B cell (primary cell): Measurements from ENCODE around the gene SMARCAD1.
"Not testable (repeated sequence)": the region's sequence is repeated elsewhere in the genome, so short reads cannot be mapped to it uniquely, and the experiment has no call there.

Experiments
- CTCF ChIP-seq: fragments of 200-600 bp; IDR thresholded peaks from one replicate; pipeline ENCODE4 v1.8.0; 2022; ENCODE audit warnings: antibody characterized with exemption, mild to moderate bottlenecking
- EZH2 ChIP-seq: IDR thresholded peaks from 2 replicates; pipeline ENCODE4 v1.6.1; 2012; ENCODE audit warnings: borderline replicate concordance, low read depth, mild to moderate bottlenecking, moderate library complexity, low read length; ENCODE audit not compliant: insufficient read depth, poor library complexity, severe bottlenecking

GRCh38 chr4:94319927-94320326, 112.3 kb downstream of the SMARCAD1 start:
- not testable (repeated sequence) for TF ChIP-seq CTCF, EZH2
